Midbrain (tissue), 1 donor: Measurements from ENCODE around the gene TAF1B.

Experiments
- DNase-seq: peaks from one replicate; lab custom pipeline; 2025; lab: John Stamatoyannopoulos, UW

Gene TAF1B

GRCh38 chr2:9843229-9844035 lies at the start of gene TAF1B:
TAF1B (plus strand) TSS chr2:9843474; CDS start chr2:9843542, 68 bp downstream.
- peak; percentile 83 for DNase-seq

GRCh38 chr2:9793918-9794717 lies 49.2 kb upstream of the TAF1B start:
- DNase-seq, result no peak

GRCh38 chr2:9795071-9795470 lies 48.2 kb upstream of the TAF1B start:
- DNase-seq, result no peak

- no peak for DNase-seq
Measured at GRCh38 chr2:9796056-9797010, 46.9 kb upstream of the TAF1B start.

- DNase-seq, result no peak
Measured at GRCh38 chr2:9797086-9797485, 46.2 kb upstream of the TAF1B start.

- no peak for DNase-seq
Measured at GRCh38 chr2:9797681-9798556, 45.4 kb upstream of the TAF1B start.

- DNase-seq, result no peak
Measured at GRCh38 chr2:9799011-9799596, 44.2 kb upstream of the TAF1B start.

- peak; percentile 84 for DNase-seq
Measured at GRCh38 chr2:9799729-9800632, 43.3 kb upstream of the TAF1B start.

DNA sequence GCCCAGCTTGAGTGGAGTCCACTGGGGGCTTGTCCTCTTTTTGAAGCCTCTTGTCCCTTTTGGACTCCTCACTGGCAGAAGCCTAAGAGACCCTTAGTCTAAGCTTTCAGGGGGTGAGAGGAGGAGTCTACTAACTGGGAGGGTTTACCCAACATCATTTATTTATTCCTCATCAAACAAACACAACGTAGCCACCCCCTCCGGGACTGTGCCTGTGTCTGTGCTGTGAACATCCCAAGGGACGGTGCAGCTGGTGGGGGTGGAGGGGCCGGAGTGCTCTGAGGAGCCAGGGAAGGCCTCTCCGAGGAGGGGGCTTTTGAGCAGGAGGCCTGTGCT lies 42.7 kb upstream of the TAF1B start:
- no peak for DNase-seq

DNA sequence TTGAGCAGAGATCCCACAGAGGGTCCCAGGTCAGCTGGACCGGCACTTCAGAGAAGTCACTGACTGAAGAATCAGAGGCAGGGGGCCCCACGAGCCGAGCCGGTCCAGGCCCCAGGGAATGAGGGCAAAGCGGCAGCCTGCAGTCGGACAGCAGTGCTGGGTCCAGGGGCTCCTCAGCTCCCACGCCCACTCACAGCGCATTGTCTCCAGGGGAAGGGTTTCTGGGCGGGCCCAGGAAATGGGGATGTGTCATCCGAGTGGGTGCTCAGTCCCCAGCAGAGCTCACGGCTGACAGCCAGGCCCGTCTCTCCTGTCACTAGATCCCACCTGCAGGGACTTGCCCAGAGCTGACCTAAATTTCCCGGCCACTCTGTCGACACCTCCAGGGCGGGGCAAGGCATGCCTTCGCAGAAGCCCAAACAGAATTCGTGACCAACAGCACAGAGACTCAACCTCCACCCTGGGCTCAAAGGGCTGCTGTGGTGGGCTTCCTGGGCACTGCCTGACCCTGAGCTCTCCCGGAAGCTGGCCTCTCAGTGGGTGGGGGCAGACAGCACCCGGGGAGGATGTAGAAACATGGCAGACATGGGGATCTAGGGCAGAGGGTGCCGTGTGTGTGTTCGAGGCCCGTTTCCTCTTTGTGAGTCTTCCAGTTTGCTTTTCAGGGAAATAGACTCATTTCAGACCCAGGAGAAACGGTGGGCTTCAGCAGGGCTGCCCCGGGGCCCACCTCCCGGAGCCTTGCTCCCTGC lies 42.1 kb upstream of the TAF1B start:
- DNase-seq, result no peak

GRCh38 chr2:9802576-9802993 lies 40.7 kb upstream of the TAF1B start:
- peak; percentile 25 for DNase-seq

DNA sequence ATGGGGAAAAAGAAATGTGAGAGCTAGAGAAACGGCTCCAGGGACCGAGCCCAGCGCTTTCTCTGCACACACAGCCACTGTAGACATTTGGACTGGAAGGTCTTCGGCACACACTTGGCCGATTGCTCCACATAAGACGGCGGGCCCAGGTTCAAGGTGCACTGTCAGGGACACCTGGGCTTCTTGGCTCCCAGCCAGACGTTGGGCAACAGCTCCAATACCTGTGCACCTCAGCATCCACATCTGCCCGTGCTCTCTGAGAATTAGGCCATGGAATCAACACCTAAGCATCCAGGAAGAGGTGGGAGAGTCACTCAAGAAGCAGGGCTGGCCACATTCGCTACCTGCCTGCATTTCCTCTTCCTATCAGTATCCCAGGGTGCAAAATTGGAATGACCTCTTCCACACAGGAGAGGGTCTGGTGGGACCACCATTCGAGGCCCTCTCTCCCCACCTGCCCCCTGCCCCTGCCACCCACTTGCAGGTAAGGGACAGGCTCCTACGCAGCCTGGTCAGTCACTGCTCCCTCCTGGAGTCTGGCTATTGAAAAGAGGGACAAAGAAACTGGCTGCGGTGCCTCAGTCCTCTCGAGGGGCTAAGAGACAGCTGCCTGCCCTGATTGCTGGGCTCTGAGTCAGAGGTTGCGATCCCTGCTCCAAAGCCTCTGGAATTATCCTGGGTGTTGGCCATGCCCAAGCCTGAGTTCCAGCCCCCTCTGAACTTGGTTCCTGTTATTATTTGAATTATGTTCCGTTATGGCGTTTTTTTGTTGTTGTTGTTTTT lies 40.1 kb upstream of the TAF1B start:
- no peak for DNase-seq

DNA sequence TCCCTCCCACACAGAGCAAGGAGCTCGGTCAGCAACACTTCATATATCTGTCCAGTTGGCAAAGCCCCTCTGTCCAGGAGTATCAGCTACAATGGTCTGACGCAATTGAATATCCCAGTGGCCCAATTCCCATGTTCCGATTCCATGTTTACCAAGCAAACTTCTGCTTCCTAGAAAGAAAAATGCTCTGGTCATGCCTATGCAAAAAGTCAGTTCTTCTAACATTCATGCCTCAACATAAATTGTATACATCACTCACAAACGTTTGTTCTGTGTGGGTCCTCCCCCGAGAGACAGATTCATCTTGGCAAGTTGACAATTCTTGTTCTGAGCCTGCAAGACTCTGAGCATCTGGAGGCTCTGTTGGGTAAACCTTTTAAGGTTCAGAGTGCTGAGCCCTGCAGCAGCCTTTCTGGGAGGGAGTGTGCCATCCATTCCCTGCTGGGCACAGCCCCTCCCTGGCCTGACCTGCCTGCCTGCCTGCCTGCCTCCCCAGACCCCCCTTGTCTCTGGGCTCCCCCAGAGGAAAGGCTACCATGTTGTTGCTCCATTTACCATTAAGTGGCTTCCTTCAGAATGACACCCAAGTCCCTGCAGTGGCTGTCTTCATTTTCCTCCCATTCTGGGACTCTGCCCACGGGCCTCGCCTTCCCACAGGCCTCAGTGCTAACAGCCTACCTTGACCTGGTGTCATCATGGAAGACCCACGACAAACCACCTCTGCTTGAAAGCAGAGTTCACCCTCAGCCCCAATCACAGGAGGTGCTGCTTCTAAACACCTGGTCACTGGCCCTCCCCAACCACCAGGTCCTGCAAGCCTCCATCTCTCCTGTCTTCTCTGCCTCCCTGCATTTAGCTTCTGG lies 37.6 kb upstream of the TAF1B start:
- no peak for DNase-seq

DNA sequence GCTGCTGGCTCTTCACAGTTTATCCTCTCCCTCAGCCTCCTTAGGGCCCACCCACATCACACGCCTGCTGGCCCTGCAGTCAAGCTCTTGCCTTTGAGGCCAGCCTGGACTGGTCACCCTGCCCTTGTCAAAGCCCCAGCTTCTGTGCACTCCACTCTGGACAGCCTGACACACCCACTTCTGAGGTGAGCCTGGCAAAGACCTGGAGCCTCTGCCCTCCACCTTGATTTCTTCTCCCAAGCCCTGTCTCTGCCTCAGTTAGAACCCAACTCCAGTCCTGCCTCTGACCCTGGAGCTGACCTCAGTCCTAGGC lies 37.0 kb upstream of the TAF1B start:
- no peak for DNase-seq

DNA sequence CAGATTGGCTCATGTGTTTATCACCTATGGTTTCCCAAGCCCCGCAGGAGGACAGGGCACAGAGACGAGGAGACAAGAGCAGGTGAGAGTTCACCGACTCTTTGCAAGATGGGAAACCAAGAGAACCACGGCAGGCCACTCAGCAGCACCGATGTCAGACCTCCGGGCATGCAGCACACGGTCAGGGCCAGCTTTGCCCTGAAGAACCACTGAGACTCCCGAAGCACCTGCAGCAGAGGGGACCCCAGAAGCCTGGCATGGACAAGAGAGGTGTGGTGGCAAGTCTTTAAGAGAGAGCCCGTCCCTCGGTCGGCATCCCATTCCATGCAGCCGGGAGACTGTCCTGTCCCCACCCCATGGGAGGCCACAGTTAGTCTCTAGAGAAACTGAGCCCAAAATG lies 36.6 kb upstream of the TAF1B start:
- no peak for DNase-seq

GRCh38 chr2:9807056-9807455 lies 36.2 kb upstream of the TAF1B start:
- no peak for DNase-seq

DNA sequence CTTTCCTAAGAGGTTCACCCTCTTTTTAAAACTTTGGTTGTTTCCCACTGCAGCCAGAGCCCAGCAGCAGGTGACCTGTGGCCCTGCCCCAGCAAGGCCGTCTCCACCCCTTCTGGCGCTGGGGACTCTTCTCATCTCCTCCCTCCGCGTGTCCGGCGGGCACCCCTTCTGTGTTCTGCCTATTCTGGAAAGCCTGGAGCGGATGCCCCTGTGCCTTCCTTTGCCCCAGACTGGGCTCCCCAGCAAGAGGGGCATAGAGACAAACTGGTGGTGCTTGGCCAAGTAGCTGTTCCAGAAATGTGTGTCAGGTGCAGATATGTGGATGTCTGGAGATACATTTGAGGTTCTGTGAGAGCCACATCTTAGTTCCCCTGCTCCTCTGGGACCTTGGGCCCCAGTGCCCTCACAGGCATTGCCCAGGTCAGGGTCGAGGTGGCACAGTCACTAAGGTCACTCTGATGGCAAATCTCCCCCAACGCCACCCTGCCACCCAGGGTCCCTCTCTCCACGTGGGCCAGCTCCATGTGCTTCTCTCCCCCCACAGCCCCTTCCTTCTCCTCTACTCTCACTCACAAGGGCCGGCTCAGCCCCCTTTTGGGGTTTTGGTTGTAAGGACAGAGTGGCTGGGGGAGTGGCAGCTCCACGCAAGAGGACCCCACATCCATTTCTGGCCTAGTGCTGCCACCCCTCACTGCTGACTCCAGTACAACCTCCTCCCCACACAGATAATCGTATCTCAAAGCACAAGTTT lies 35.5 kb upstream of the TAF1B start:
- DNase-seq, result no peak
